Measurements from ENCODE around the gene MAD1L1.

MAD1L1 gene

DNA sequence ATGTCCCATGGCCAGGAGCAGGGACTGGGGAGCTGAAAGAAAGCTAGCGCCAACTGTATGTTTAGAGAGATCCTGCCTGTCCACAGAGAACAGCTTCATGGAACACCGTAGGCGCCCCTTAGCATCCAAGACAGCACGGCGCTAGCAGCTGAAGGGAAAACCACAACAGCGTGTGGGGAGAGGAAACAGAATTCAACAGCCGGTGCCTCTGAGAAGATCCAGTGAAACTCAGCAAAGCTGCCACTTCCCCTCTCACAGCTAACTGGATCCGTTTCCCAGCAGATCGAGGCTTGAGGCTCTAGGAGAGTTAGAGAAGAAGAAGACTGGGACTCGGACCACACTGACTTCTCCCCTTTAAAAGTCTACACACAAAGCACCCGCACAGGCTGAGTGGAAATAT lies 145.0 kb downstream of the MAD1L1 start:
- Histone ChIP-seq H3K4me1 (ENCODE audit: control insufficient read depth, insufficient read depth, low read length) (no peaks in the 10 kb centered on the region), H3K36me3 (ENCODE audit: control insufficient read depth in 2 of 2, insufficient read depth in 1 of 2, low read length in 2 of 2) (peaks cover 0 to 11% of the 10 kb centered on the region in 2 experiments; a peak in 2 of 3 replicates), H3K27ac (ENCODE audit: extremely low read depth, low read depth, low read length) (no peak overlapping the region), H3K9me3 (ENCODE audit: control insufficient read depth, insufficient read depth, low read depth, low read length) (no peaks in the 10 kb centered on the region), H3K4me3 (ENCODE audit: low read depth, low read length) (no peak overlapping the region)
- TF ChIP-seq, protein P1, sequence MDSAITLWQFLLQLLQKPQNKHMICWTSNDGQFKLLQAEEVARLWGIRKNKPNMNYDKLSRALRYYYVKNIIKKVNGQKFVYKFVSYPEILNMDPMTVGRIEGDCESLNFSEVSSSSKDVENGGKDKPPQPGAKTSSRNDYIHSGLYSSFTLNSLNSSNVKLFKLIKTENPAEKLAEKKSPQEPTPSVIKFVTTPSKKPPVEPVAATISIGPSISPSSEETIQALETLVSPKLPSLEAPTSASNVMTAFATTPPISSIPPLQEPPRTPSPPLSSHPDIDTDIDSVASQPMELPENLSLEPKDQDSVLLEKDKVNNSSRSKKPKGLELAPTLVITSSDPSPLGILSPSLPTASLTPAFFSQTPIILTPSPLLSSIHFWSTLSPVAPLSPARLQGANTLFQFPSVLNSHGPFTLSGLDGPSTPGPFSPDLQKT (IDR thresholded peaks at IDR 0.05; ENCODE audit: borderline replicate concordance, low read depth, low read length) = no peak
- TF ChIP-seq ZNF610 (tag by site-specific recombination; IDR thresholded peaks at IDR 0.05; ENCODE audit: borderline replicate concordance) (no peak), ZNF114 (tag by site-specific recombination; IDR thresholded peaks at IDR 0.05) (no peak), ZNF341 (tag by site-specific recombination; IDR thresholded peaks at IDR 0.05; ENCODE audit: low read depth) (peak; percentile 48)
- TF ChIP-seq, protein P2, sequence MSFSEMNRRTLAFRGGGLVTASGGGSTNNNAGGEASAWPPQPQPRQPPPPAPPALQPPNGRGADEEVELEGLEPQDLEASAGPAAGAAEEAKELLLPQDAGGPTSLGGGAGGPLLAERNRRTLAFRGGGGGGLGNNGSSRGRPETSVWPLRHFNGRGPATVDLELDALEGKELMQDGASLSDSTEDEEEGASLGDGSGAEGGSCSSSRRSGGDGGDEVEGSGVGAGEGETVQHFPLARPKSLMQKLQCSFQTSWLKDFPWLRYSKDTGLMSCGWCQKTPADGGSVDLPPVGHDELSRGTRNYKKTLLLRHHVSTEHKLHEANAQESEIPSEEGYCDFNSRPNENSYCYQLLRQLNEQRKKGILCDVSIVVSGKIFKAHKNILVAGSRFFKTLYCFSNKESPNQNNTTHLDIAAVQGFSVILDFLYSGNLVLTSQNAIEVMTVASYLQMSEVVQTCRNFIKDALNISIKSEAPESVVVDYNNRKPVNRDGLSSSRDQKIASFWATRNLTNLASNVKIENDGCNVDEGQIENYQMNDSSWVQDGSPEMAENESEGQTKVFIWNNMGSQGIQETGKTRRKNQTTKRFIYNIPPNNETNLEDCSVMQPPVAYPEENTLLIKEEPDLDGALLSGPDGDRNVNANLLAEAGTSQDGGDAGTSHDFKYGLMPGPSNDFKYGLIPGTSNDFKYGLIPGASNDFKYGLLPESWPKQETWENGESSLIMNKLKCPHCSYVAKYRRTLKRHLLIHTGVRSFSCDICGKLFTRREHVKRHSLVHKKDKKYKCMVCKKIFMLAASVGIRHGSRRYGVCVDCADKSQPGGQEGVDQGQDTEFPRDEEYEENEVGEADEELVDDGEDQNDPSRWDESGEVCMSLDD (tag by site-specific recombination; IDR thresholded peaks at IDR 0.05) = no peak
- ChIA-PET CTCF (interaction anchor here (1.5 kb wide), 1 partner anchor 16 kb away, joined by 3 read pairs; no protein-coding TSS in a partner anchor), POLR2A (no interaction called here)

DNA sequence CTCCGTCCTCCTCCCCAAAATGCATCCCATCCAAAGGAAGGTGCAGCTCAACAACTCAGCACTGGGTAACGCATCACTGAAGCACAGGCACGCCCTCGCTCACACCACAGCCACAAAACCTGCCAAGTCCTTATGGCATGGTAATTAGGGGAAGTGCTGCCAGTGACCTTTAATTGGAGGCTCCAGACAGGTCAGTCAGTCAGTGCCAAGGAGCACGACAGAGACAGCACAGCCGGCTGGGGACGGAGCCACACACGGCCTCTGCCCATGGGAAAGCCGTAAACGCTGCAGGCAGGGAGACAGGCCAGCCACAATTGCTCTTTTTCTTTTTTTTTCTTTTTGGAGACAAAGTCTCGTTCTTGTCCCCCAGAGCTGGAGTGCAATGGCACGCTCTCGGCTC lies 146.5 kb downstream of the MAD1L1 start:
- H3K36me3 ChIP-seq (ENCODE audit: control insufficient read depth in 2 of 2, insufficient read depth in 1 of 2, low read length in 2 of 2) = peaks cover 0 to 11% of the 10 kb centered on the region in 2 experiments; a peak in 1 of 3 replicates
- no peaks in the 10 kb centered on the region for H3K4me1 ChIP-seq (ENCODE audit: control insufficient read depth, insufficient read depth, low read length)
- H3K4me3 ChIP-seq (ENCODE audit: low read depth, low read length) = no peak overlapping the region
- no peak overlapping the region for H3K27ac ChIP-seq (ENCODE audit: extremely low read depth, low read depth, low read length)
- no peak for TF ChIP-seq ZNF677 (tag by site-specific recombination; IDR thresholded peaks at IDR 0.05)
- no peak for TF ChIP-seq ZNF510 (tag by site-specific recombination; IDR thresholded peaks at IDR 0.05; ENCODE audit: insufficient replicate concordance)
- TF ChIP-seq ZNF174 (tag by site-specific recombination; IDR thresholded peaks at IDR 0.05) = no peak
- no peak for TF ChIP-seq ZNF585B (tag by site-specific recombination; IDR thresholded peaks at IDR 0.05)
- TF ChIP-seq BCL11A (tag by site-specific recombination; IDR thresholded peaks at IDR 0.05; ENCODE audit: low read depth) = no peak
- TF ChIP-seq ZNF837 (tag by site-specific recombination; IDR thresholded peaks at IDR 0.05) = no peak
- TF ChIP-seq KLF17 (tag by site-specific recombination; IDR thresholded peaks at IDR 0.05) = no peak
- no peak for TF ChIP-seq ZNF169 (tag by site-specific recombination; IDR thresholded peaks at IDR 0.05)
- TF ChIP-seq ZSCAN4 (tag by site-specific recombination; IDR thresholded peaks at IDR 0.05) = no peak
- TF ChIP-seq PRDM10 (tag by site-specific recombination; IDR thresholded peaks at IDR 0.05) = no peak
- no peak for TF ChIP-seq ZNF311 (tag by site-specific recombination; IDR thresholded peaks at IDR 0.05; ENCODE audit: borderline replicate concordance)
- TF ChIP-seq ZBTB6 (tag by site-specific recombination; IDR thresholded peaks at IDR 0.05) = no peak
- CTCF ChIA-PET = interaction anchor here (1.5 kb wide), 1 partner anchor 14 kb away, joined by 3 read pairs; no protein-coding TSS in a partner anchor
- POLR2A ChIA-PET = no interaction called here
- H3K9me3 ChIP-seq (ENCODE audit: control insufficient read depth, insufficient read depth, low read depth, low read length) = no peaks in the 10 kb centered on the region

Data from HEK293 (cell line).